ENCODE results near the gene SESTD1. TPM values are rescaled to one million over a fixed set of nuclear protein-coding genes. Genes with fewer than 3 reads are reported as not detected.

SESTD1 gene
- total RNA-seq, 1 experiment from 2014 or later: 26.8 TPM

GRCh38 chr2:179177694-179178093 lies 86.9 kb downstream of the SESTD1 start:
- Histone ChIP-seq H3K36me3 (peaks cover 12% of the 10 kb centered on the region), H3K27ac (no peak overlapping the region), H3K4me1 (replicated peaks) (no peaks in the 10 kb centered on the region), H3K9me3 (replicated peaks) (no peaks in the 10 kb centered on the region), H3K4me3 (no peak overlapping the region), H3K27me3 (replicated peaks) (no peaks in the 10 kb centered on the region)
- DNase-seq (ENCODE audit: low read depth in 1 of 2, low spot score in 2 of 2): no peak

DNA sequence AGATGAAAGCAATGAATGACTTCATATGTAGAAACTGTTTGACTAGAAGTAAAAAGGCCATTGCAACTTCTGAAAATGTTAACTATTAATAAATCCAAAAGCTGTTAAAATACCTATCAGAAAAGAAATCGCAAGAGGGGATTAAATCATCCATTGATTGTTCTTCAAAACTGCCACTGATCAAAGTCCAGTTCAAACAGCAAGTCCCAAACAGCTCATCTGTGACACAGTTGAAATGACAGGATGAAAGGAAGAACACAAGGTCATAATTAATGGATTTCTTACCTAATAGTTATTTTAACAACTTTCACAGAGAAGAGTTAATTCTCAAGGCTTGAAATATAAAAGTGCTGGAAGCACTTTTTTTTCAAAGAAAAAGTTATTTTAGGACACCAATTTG lies 90.4 kb downstream of the SESTD1 start:
- no peak overlapping the region for H3K4me3 ChIP-seq
- H3K27me3 ChIP-seq (replicated peaks): no peaks in the 10 kb centered on the region
- H3K27ac ChIP-seq: no peak overlapping the region
- no peak for DNase-seq (ENCODE audit: low read depth in 1 of 2, low spot score in 2 of 2)
- peaks cover 12% of the 10 kb centered on the region for H3K36me3 ChIP-seq
- H3K9me3 ChIP-seq (replicated peaks): no peaks in the 10 kb centered on the region
- H3K4me1 ChIP-seq (replicated peaks): no peaks in the 10 kb centered on the region

DNA sequence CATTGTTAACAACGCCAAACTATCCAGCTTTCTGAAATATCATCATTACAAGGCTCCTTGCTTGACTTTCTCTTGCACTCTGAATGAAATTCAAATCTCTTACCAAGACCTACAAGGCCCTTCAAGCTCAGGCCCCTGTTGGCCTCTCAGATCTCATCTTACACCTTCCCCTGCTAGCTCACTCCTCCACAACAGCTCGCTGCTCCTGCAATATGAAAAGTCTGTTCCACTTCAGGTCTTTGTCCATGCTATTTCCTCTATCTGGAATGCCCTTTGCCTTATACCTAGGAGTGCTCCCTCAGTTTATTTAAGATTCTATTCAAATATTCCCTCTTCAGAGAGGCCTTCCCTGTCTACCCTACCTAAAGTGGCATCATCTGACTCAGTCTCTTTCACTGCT lies 91.7 kb downstream of the SESTD1 start:
- H3K36me3 ChIP-seq: peaks cover 12% of the 10 kb centered on the region
- H3K27ac ChIP-seq: no peak overlapping the region
- H3K4me3 ChIP-seq: no peak overlapping the region
- no peaks in the 10 kb centered on the region for H3K4me1 ChIP-seq (replicated peaks)
- no peaks in the 10 kb centered on the region for H3K27me3 ChIP-seq (replicated peaks)
- no peaks in the 10 kb centered on the region for H3K9me3 ChIP-seq (replicated peaks)
- DNase-seq (ENCODE audit: low read depth in 1 of 2, low spot score in 2 of 2): no peak

DNA sequence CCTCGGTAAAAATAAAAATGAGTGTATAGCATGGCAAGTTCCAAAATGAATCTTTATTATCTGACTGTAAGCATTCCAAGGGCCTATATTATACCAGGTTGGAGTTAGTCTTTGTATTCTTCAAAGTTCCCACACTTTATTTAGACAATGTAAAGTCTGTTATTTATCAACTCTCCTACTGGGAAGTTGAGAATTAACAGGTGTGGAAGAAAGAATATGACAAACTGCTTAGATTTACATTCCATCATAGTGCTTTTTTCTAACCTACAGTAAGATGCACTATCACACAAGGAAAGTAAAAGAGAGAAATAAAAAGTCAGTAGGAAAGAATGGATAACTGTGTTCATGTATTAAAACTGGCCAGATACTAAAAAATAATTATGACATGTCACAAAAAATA lies 93.3 kb downstream of the SESTD1 start:
- H3K4me1 ChIP-seq (replicated peaks): no peaks in the 10 kb centered on the region
- no peak for DNase-seq (ENCODE audit: low read depth in 1 of 2, low spot score in 2 of 2)

GRCh38 chr2:179170901-179171300 lies 93.7 kb downstream of the SESTD1 start:
- DNase-seq (ENCODE audit: low read depth in 1 of 2, low spot score in 2 of 2): no peak
- Histone ChIP-seq H3K4me1 (replicated peaks) (no peaks in the 10 kb centered on the region), H3K36me3 (peaks cover 9% of the 10 kb centered on the region), H3K9me3 (replicated peaks) (no peaks in the 10 kb centered on the region), H3K27ac (no peak overlapping the region), H3K4me3 (no peak overlapping the region), H3K27me3 (replicated peaks) (no peaks in the 10 kb centered on the region)

More for the DNA sequence above, 93.3 kb downstream of the SESTD1 start:
- Histone ChIP-seq H3K27me3 (replicated peaks) (no peaks in the 10 kb centered on the region), H3K9me3 (replicated peaks) (no peaks in the 10 kb centered on the region), H3K36me3 (peaks cover 12% of the 10 kb centered on the region), H3K27ac (no peak overlapping the region), H3K4me3 (no peak overlapping the region)

GRCh38 chr2:179165356-179166000 lies 99.2 kb downstream of the SESTD1 start:
- no peak for DNase-seq (ENCODE audit: low read depth in 1 of 2, low spot score in 2 of 2)
- H3K4me3 ChIP-seq: no peak overlapping the region
- H3K4me1 ChIP-seq (replicated peaks): no peaks in the 10 kb centered on the region
- H3K27me3 ChIP-seq (replicated peaks): no peaks in the 10 kb centered on the region
- H3K27ac ChIP-seq: no peak overlapping the region
- H3K36me3 ChIP-seq: no peaks in the 10 kb centered on the region
- no peaks in the 10 kb centered on the region for H3K9me3 ChIP-seq (replicated peaks)

GRCh38 chr2:179141206-179141605 lies 123.4 kb downstream of the SESTD1 start:
- no peaks in the 10 kb centered on the region for H3K4me1 ChIP-seq (replicated peaks)
- DNase-seq (ENCODE audit: low read depth in 1 of 2, low spot score in 2 of 2): no peak
- H3K27me3 ChIP-seq (replicated peaks): no peaks in the 10 kb centered on the region
- H3K9me3 ChIP-seq (replicated peaks): no peaks in the 10 kb centered on the region
- H3K27ac ChIP-seq: no peak overlapping the region
- no peak overlapping the region for H3K4me3 ChIP-seq
- H3K36me3 ChIP-seq: peaks cover 32% of the 10 kb centered on the region

DNA sequence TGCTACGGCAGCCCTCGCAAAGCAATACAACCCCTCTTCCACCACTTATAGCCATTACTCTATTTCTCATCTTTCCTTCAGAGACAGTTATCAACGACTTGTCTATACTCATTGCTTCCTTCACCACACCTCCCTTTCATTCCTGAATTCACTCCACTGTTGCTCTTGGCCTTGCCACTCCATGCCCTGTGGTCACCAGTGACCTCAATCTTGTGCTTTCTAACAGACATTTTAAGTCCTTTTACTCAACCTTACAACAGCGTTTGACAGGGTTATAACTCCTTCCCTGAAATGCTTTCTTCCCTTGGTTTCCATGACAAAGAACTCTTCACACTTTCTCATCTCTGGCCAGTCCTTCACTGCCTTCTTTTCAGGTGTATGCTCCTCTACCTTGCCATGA lies 124.1 kb downstream of the SESTD1 start:
- H3K36me3 ChIP-seq: peaks cover 32% of the 10 kb centered on the region
- H3K27ac ChIP-seq: no peak overlapping the region
- no peaks in the 10 kb centered on the region for H3K9me3 ChIP-seq (replicated peaks)
- H3K4me3 ChIP-seq: no peak overlapping the region
- H3K27me3 ChIP-seq (replicated peaks): no peaks in the 10 kb centered on the region
- no peak for DNase-seq (ENCODE audit: low read depth in 1 of 2, low spot score in 2 of 2)
- H3K4me1 ChIP-seq (replicated peaks): no peaks in the 10 kb centered on the region

- H3K27me3 ChIP-seq (replicated peaks): no peaks in the 10 kb centered on the region
Measured at GRCh38 chr2:179139506-179139905, 125.1 kb downstream of the SESTD1 start.

GRCh38 chr2:179137200-179137759 lies 127.4 kb downstream of the SESTD1 start:
- H3K4me1 ChIP-seq (replicated peaks): no peaks in the 10 kb centered on the region
- no peak for DNase-seq (ENCODE audit: low read depth in 1 of 2, low spot score in 2 of 2)
- peaks cover 24% of the 10 kb centered on the region for H3K36me3 ChIP-seq
- no peaks in the 10 kb centered on the region for H3K27me3 ChIP-seq (replicated peaks)
- H3K4me3 ChIP-seq: no peak overlapping the region
- no peak overlapping the region for H3K27ac ChIP-seq
- no peaks in the 10 kb centered on the region for H3K9me3 ChIP-seq (replicated peaks)

More at GRCh38 chr2:179139506-179139905, 125.1 kb downstream of the SESTD1 start:
- no peaks in the 10 kb centered on the region for H3K9me3 ChIP-seq (replicated peaks)
- DNase-seq (ENCODE audit: low read depth in 1 of 2, low spot score in 2 of 2): no peak
- H3K4me3 ChIP-seq: no peak overlapping the region
- H3K36me3 ChIP-seq: peaks cover 28% of the 10 kb centered on the region
- H3K4me1 ChIP-seq (replicated peaks): no peaks in the 10 kb centered on the region
- no peak overlapping the region for H3K27ac ChIP-seq

- no peak for DNase-seq (ENCODE audit: low read depth in 1 of 2, low spot score in 2 of 2)
- H3K9me3 ChIP-seq (replicated peaks): no peaks in the 10 kb centered on the region
- no peaks in the 10 kb centered on the region for H3K27me3 ChIP-seq (replicated peaks)
- H3K27ac ChIP-seq: no peak overlapping the region
- H3K36me3 ChIP-seq: peaks cover 6% of the 10 kb centered on the region; the same call in 1 of the 2 replicates
- no peak overlapping the region for H3K4me3 ChIP-seq
- no peaks in the 10 kb centered on the region for H3K4me1 ChIP-seq (replicated peaks)
Measured at GRCh38 chr2:179133016-179133415, 131.6 kb downstream of the SESTD1 start.

DNA sequence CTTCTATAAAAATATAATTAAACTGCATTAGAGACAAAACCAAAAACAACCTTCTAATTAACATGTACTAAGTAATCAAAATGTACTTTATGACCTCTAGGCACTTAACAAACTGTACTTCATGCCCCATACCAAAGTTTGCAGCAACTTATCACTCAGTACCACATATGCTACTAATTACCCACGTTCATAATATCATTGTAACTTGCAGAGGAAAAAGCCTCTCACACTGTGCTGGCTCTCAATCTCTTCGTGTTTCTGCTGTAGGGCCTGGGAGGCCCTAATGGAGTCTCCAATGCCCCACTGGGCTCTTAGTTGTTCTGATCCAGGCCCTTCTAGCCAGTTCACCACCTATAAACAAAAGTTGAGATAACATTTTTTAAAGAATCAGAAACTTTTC lies 132.6 kb downstream of the SESTD1 start:
- Histone ChIP-seq H3K27me3 (replicated peaks) (no peaks in the 10 kb centered on the region), H3K36me3 (peaks cover 2% of the 10 kb centered on the region; the same call in 1 of the 2 replicates), H3K27ac (no peak overlapping the region), H3K4me1 (replicated peaks) (no peaks in the 10 kb centered on the region), H3K9me3 (replicated peaks) (no peaks in the 10 kb centered on the region), H3K4me3 (no peak overlapping the region)
- no peak for DNase-seq (ENCODE audit: low read depth in 1 of 2, low spot score in 2 of 2)

GRCh38 chr2:179130560-179130959 lies 134.1 kb downstream of the SESTD1 start:
- H3K4me3 ChIP-seq: no peak overlapping the region
- H3K27ac ChIP-seq: no peak overlapping the region
- H3K36me3 ChIP-seq: no peaks in the 10 kb centered on the region
- no peaks in the 10 kb centered on the region for H3K27me3 ChIP-seq (replicated peaks)
- H3K4me1 ChIP-seq (replicated peaks): no peaks in the 10 kb centered on the region
- DNase-seq (ENCODE audit: low read depth in 1 of 2, low spot score in 2 of 2): no peak
- H3K9me3 ChIP-seq (replicated peaks): no peaks in the 10 kb centered on the region

DNA sequence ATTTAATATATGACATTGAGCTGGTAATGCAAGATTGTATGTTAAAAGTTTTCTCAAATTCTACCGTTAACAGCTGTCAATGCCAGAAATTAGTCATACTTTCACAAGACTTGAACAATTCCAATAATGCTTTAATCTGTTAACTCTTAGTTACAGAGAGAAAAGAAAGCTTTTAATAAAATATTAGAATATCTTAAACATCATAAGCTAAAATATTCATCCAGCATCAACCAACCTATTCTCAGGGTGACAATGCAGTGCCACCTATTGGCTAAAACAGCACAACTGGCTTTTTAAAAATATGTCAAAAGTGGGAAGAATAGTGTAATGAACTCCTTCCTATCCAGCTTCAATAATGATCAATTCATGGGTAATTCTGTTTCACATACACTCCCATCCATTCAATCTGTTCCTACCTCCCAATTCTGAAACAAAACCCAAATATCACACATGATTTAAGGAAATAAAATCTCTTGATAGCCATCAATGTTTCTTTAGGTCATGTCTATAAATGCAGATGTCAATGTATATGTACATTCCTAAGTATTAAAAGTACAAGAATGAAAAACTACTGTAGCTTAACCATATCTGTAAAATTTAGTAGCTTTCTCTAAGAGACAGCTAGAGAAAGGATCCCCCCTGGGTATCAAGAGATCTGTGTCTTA lies 134.9 kb downstream of the SESTD1 start:
- H3K36me3 ChIP-seq: no peaks in the 10 kb centered on the region
- no peaks in the 10 kb centered on the region for H3K27me3 ChIP-seq (replicated peaks)
- DNase-seq (ENCODE audit: low read depth in 1 of 2, low spot score in 2 of 2): no peak
- H3K9me3 ChIP-seq (replicated peaks): no peaks in the 10 kb centered on the region
- H3K27ac ChIP-seq: no peak overlapping the region
- no peaks in the 10 kb centered on the region for H3K4me1 ChIP-seq (replicated peaks)
- no peak overlapping the region for H3K4me3 ChIP-seq

All from SJSA1 (cell line).